Colonic mucosa (tissue), 4 donors: ENCODE results near the gene ATP2C2. TPM values are rescaled to one million over a fixed set of nuclear protein-coding genes. Genes with fewer than 3 reads are reported as not detected.
A peak's percentile ranks its signal among the peaks of the same experiment; 100 is the strongest.

Experiments used
- DNase-seq: peaks from one replicate; pipeline ENCODE4 v3.0.0-alpha.2; 2020
- H3K27ac ChIP-seq: fragments of 200-600 bp; one replicate; pipeline ENCODE4 v1.8.0; 2021
- H3K27me3 ChIP-seq: fragments of 200-600 bp; one replicate; pipeline ENCODE4 v1.8.0; 2021
- H3K36me3 ChIP-seq: fragments of 200-600 bp; one replicate; pipeline ENCODE4 v1.8.0; 2021
- H3K4me1 ChIP-seq: fragments of 200-600 bp; one replicate; pipeline ENCODE4 v1.8.0; 2021; ENCODE audit warnings: mild to moderate bottlenecking
- H3K4me3 ChIP-seq: fragments of 200-600 bp; one replicate; pipeline ENCODE4 v1.8.0; 2021
- H3K9ac ChIP-seq, 2 donors: one replicate each; pipeline ENCODE4 v1.7.0; 2013; ENCODE audit warnings: control low read depth in 2 of 2, low read depth in 2 of 2, low read length in 2 of 2
- H3K9me3 ChIP-seq: fragments of 200-600 bp; one replicate; pipeline ENCODE4 v1.8.0; 2021
- intact Hi-C: fragments of 100-400 bp; cut with DNase I; formaldehyde crosslinking; loops from one replicate; pipeline ENCODE4 v1.14.1; 2022
- total RNA-seq, 2 donors: library from RNA; stranded (reverse); fragmentation: NEBNext Ultra II Directional in 1 of 2; extraction: Animal tissue kit (Norgen Biotek cat#: 25700) in 1 of 2; gene quantifications; one replicate each; pipeline ENCODE4 v1.2.1, GENCODE V29; 2021
- TF ChIP-seq, protein P1 (sequence below): fragments of 200-600 bp; IDR thresholded peaks from one replicate; pipeline ENCODE4 v1.8.0; 2022; ENCODE audit warnings: antibody characterized with exemption, mild to moderate bottlenecking
- donor health status: healthy.
- donor health status: DM: no; HTN: no; CAD: no.
- donor health status: DM: no; HTN: no; CAD: no.

Gene ATP2C2
- total RNA-seq, 2 donors from 2014 or later, result 126 to 220 TPM

- intact Hi-C loops, result loop anchor here (10.0 kb wide), 2 partner anchors 301 to 521 kb away; partner anchors contain the start of genes NECAB2 and TAF1C
- Histone ChIP-seq H3K4me1 (no peaks in the 10 kb centered on the region), H3K9me3 (no peaks in the 10 kb centered on the region), H3K36me3 (peaks cover 5% of the 10 kb centered on the region), H3K9ac (no peak overlapping the region), H3K27me3 (no peaks in the 10 kb centered on the region), H3K4me3 (no peak overlapping the region), H3K27ac (no peak overlapping the region)
- TF ChIP-seq, protein P1, sequence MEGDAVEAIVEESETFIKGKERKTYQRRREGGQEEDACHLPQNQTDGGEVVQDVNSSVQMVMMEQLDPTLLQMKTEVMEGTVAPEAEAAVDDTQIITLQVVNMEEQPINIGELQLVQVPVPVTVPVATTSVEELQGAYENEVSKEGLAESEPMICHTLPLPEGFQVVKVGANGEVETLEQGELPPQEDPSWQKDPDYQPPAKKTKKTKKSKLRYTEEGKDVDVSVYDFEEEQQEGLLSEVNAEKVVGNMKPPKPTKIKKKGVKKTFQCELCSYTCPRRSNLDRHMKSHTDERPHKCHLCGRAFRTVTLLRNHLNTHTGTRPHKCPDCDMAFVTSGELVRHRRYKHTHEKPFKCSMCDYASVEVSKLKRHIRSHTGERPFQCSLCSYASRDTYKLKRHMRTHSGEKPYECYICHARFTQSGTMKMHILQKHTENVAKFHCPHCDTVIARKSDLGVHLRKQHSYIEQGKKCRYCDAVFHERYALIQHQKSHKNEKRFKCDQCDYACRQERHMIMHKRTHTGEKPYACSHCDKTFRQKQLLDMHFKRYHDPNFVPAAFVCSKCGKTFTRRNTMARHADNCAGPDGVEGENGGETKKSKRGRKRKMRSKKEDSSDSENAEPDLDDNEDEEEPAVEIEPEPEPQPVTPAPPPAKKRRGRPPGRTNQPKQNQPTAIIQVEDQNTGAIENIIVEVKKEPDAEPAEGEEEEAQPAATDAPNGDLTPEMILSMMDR, result no peak
- peak; percentile 12 for DNase-seq
Measured at GRCh38 chr16:84485255-84486010, 117.1 kb downstream of the ATP2C2 start.

DNA sequence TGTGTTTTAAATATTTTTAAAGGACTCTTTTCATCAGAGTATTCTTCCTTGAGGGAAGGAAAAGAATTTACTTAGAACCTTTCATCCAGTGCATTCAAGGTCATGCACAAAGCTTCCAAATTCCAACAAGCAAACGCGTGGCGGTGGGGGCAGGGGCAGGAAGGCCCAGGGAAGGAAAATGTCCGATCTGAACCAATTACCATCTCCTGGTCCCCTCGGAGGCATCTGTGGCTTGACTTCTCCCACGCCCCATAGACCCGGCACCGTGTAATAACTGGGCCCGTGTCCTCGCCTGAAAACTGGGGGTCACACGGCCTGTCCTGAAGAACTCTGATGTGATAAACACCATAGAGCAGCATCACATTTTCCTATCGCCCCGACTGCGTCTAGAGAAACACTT is 117.8 kb downstream of the ATP2C2 start:
- Histone ChIP-seq H3K4me1 (no peaks in the 10 kb centered on the region), H3K4me3 (no peak overlapping the region), H3K36me3 (peaks cover 5% of the 10 kb centered on the region), H3K27ac (no peak overlapping the region), H3K27me3 (no peaks in the 10 kb centered on the region), H3K9ac (no peak overlapping the region), H3K9me3 (no peaks in the 10 kb centered on the region)
- TF ChIP-seq, protein P1, result no peak
- intact Hi-C loops, result loop anchor here (10.0 kb wide), 2 partner anchors 301 to 521 kb away; partner anchors contain the start of genes NECAB2 and TAF1C
- DNase-seq, result no peak

- peak; percentile 14 for DNase-seq
- intact Hi-C loops, result loop anchor here (10.0 kb wide), 2 partner anchors 302 to 522 kb away; partner anchors contain the start of genes NECAB2 and TAF1C
Measured at GRCh38 chr16:84486551-84487235, 118.4 kb downstream of the ATP2C2 start.

DNA sequence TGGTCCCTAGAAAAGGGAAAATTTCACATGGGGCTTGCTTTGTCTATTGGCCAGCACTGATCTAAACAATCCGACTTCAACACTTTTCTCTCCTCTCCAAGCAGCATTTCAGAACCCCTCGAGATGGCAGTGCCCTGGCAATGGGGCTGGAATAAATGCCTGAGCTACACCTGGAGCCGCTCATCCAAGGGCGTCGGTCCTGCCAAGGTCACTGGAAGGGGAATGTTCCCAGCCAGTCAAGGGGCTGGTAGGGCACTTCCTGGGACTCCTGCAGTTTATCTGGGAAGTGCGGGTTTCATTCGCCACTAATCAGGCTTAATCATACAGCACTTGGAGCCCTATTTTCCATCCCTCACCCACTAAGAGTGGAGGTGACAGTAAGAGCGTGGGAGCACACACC is 119.0 kb downstream of the ATP2C2 start:
- H3K36me3 ChIP-seq, result peaks cover 5% of the 10 kb centered on the region
- H3K27me3 ChIP-seq, result no peaks in the 10 kb centered on the region
- H3K4me1 ChIP-seq, result no peaks in the 10 kb centered on the region
- DNase-seq, result peak; percentile 13
- no peak overlapping the region for H3K4me3 ChIP-seq
- H3K27ac ChIP-seq, result no peak overlapping the region
- intact Hi-C loops, result loop anchor here (10.0 kb wide), 2 partner anchors 303 to 523 kb away; partner anchors contain the start of genes NECAB2 and TAF1C
- H3K9me3 ChIP-seq, result no peaks in the 10 kb centered on the region
- no peak overlapping the region for H3K9ac ChIP-seq
- TF ChIP-seq, protein P1, result no peak

More at GRCh38 chr16:84486551-84487235, 118.4 kb downstream of the ATP2C2 start:
- Histone ChIP-seq H3K27ac (no peak overlapping the region), H3K4me3 (no peak overlapping the region), H3K9me3 (no peaks in the 10 kb centered on the region), H3K27me3 (no peaks in the 10 kb centered on the region), H3K36me3 (peaks cover 5% of the 10 kb centered on the region), H3K4me1 (no peaks in the 10 kb centered on the region), H3K9ac (no peak overlapping the region)
- TF ChIP-seq, protein P1, result no peak

- H3K9me3 ChIP-seq, result no peaks in the 10 kb centered on the region
- no peak overlapping the region for H3K27ac ChIP-seq
- H3K4me3 ChIP-seq, result no peak overlapping the region
- H3K9ac ChIP-seq, result no peak overlapping the region
- H3K27me3 ChIP-seq, result no peaks in the 10 kb centered on the region
- peak; percentile 5 for DNase-seq
- H3K36me3 ChIP-seq, result peaks cover 5% of the 10 kb centered on the region
- TF ChIP-seq, protein P1, result no peak
- intact Hi-C loops, result loop anchor here (10.0 kb wide), 2 partner anchors 304 to 524 kb away; partner anchors contain the start of genes NECAB2 and TAF1C
- H3K4me1 ChIP-seq, result no peaks in the 10 kb centered on the region
Measured at GRCh38 chr16:84489131-84489530, 120.8 kb downstream of the ATP2C2 start.
